NT2/D1 (cell line): ENCODE measurements around the gene TRIM14.

ENCODE experiments used
- DNase-seq: peaks from one replicate; pipeline ENCODE4 v3.0.0-alpha.2; 2011; ENCODE audit warnings: low read depth, low spot score
- H3K27me3 ChIP-seq: 2 replicates; pipeline ENCODE4 v1.6.0; 2011; ENCODE audit warnings: mild to moderate bottlenecking; ENCODE audit not compliant: insufficient read length, insufficient read depth
- H3K36me3 ChIP-seq: 2 replicates; pipeline ENCODE4 v1.6.1; 2011; ENCODE audit warnings: mild to moderate bottlenecking, low read length, mixed read lengths; ENCODE audit not compliant: insufficient read depth, insufficient read length
- H3K4me1 ChIP-seq: 2 replicates; pipeline ENCODE4 v1.5.1; 2011; ENCODE audit not compliant: insufficient read depth, insufficient read length
- H3K4me3 ChIP-seq: 2 replicates; pipeline ENCODE4 v1.5.1; 2011; ENCODE audit warnings: low read depth; ENCODE audit not compliant: insufficient read length
- H3K9ac ChIP-seq: 2 replicates; pipeline ENCODE4 v1.6.0; 2011; ENCODE audit warnings: low read depth; ENCODE audit not compliant: insufficient read length
- H3K9me3 ChIP-seq: 2 replicates; pipeline ENCODE4 v1.5.1; 2011; ENCODE audit warnings: mild to moderate bottlenecking, low read length; ENCODE audit not compliant: insufficient read depth
- SUZ12 ChIP-seq: IDR thresholded peaks from 2 replicates; pipeline ENCODE4 v1.6.1; 2011; ENCODE audit not compliant: insufficient read length, insufficient read depth; ENCODE audit errors: extremely low read depth
- YY1 ChIP-seq: IDR thresholded peaks from 2 replicates; pipeline ENCODE4 v1.6.1; 2011; ENCODE audit not compliant: insufficient read length, insufficient read depth
- ZNF274 ChIP-seq: IDR thresholded peaks from 2 replicates; pipeline ENCODE4 v1.6.1; 2011; ENCODE audit warnings: mild to moderate bottlenecking, low read depth, low read length

Gene TRIM14

GRCh38 chr9:98118640-98119601 lies at the start of gene TRIM14:
TSS of gene TRIM14 (minus strand) at chr9:98119222. CDS start at chr9:98119188, 34 bp downstream.
- H3K9ac ChIP-seq: peak within 1 kb of the TSS; percentile 89
- no peak for DNase-seq
- TF ChIP-seq YY1 (no peak), ZNF274 (no peak), SUZ12 (no peak)
- H3K9me3 ChIP-seq: no peaks in the 10 kb centered on the region
- H3K36me3 ChIP-seq: peaks cover 26% of the 10 kb centered on the region
- no peaks in the 10 kb centered on the region for H3K27me3 ChIP-seq
- peaks cover 3% of the 10 kb centered on the region for H3K4me1 ChIP-seq
- H3K4me3 ChIP-seq: peak within 1 kb of the TSS; percentile 68

GRCh38 chr9:98168153-98168780 lies 49.2 kb upstream of the TRIM14 start:
- H3K4me1 ChIP-seq: peaks cover 18% of the 10 kb centered on the region
- no peak for DNase-seq
- TF ChIP-seq YY1 (no peak), ZNF274 (no peak), SUZ12 (no peak)
- H3K4me3 ChIP-seq: no peak overlapping the region
- H3K9ac ChIP-seq: no peak overlapping the region
- peaks cover 5% of the 10 kb centered on the region for H3K36me3 ChIP-seq
- H3K9me3 ChIP-seq: no peaks in the 10 kb centered on the region
- H3K27me3 ChIP-seq: no peaks in the 10 kb centered on the region

- no peaks in the 10 kb centered on the region for H3K27me3 ChIP-seq
- H3K9me3 ChIP-seq: no peaks in the 10 kb centered on the region
- H3K9ac ChIP-seq: peak overlapping the region; percentile 26
- peaks cover 5% of the 10 kb centered on the region for H3K36me3 ChIP-seq
- H3K4me1 ChIP-seq: no peaks in the 10 kb centered on the region
- H3K4me3 ChIP-seq: no peak overlapping the region
- DNase-seq: no peak
- no peak for TF ChIP-seq YY1
- no peak for TF ChIP-seq SUZ12
- TF ChIP-seq ZNF274: no peak
Measured at GRCh38 chr9:98164912-98165311, 45.9 kb upstream of the TRIM14 start.

- H3K9me3 ChIP-seq: no peaks in the 10 kb centered on the region
- H3K4me1 ChIP-seq: no peaks in the 10 kb centered on the region
- peaks cover 5% of the 10 kb centered on the region for H3K36me3 ChIP-seq
- H3K9ac ChIP-seq: no peak overlapping the region
- no peak overlapping the region for H3K4me3 ChIP-seq
- no peak for TF ChIP-seq ZNF274
- TF ChIP-seq SUZ12: no peak
- TF ChIP-seq YY1: no peak
- H3K27me3 ChIP-seq: no peaks in the 10 kb centered on the region
- DNase-seq: no peak
Measured at GRCh38 chr9:98162613-98163012, 43.6 kb upstream of the TRIM14 start.

- H3K27me3 ChIP-seq: no peaks in the 10 kb centered on the region
- no peaks in the 10 kb centered on the region for H3K4me1 ChIP-seq
- DNase-seq: no peak
- no peak overlapping the region for H3K4me3 ChIP-seq
- H3K9ac ChIP-seq: no peak overlapping the region
- H3K9me3 ChIP-seq: no peaks in the 10 kb centered on the region
- TF ChIP-seq ZNF274: no peak
- no peak for TF ChIP-seq YY1
- no peak for TF ChIP-seq SUZ12
- peaks cover 13% of the 10 kb centered on the region for H3K36me3 ChIP-seq
Measured at GRCh38 chr9:98161851-98162250, 42.8 kb upstream of the TRIM14 start.

- TF ChIP-seq ZNF274 (no peak), YY1 (no peak), SUZ12 (no peak)
- Histone ChIP-seq H3K36me3 (peaks cover 20% of the 10 kb centered on the region), H3K4me3 (no peak overlapping the region), H3K27me3 (no peaks in the 10 kb centered on the region), H3K9me3 (no peaks in the 10 kb centered on the region), H3K9ac (no peak overlapping the region), H3K4me1 (no peaks in the 10 kb centered on the region)
- no peak for DNase-seq
Measured at GRCh38 chr9:98159790-98160189, 40.8 kb upstream of the TRIM14 start.

GRCh38 chr9:98159301-98159700 lies 40.3 kb upstream of the TRIM14 start:
- Histone ChIP-seq H3K9me3 (no peaks in the 10 kb centered on the region), H3K36me3 (peaks cover 23% of the 10 kb centered on the region), H3K27me3 (no peaks in the 10 kb centered on the region), H3K9ac (no peak overlapping the region), H3K4me3 (no peak overlapping the region), H3K4me1 (no peaks in the 10 kb centered on the region)
- DNase-seq: no peak
- TF ChIP-seq ZNF274: no peak
- TF ChIP-seq SUZ12: no peak
- no peak for TF ChIP-seq YY1
